Activated effector memory CD4-positive, alpha-beta T cell treated with Interleukin-2 at 50 U/mL for 16 hours (primary cell): ENCODE results near the gene BMAL1.
A peak's percentile ranks its signal among the peaks of the same experiment; 100 is the strongest.

Source experiments
- DNase-seq: peaks from one replicate; pipeline ENCODE4 v3.0.0-alpha.2; 2020

Gene BMAL1

DNA sequence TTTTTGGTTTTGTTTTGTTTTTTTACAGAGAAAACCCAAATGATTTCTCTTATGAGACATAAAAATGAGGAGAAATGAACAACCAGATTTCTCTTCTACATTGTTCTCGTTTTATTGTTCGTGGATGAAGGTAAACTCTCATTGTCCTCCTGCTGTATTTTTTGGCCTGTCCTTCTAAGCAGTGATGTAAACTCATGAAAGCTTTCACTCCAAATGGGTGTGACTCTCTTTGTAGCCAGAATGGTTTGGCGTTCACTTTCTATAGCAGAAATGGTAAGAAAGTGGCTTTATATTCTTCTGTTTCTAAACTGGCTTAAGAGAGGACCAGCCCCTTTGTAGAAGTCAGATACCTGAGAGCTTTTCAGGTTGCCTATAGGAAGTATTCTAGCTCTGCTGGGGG, 15.5 kb upstream of the BMAL1 start:
- no peak for DNase-seq

GRCh38 chr11:13268791-13269190, 8.8 kb upstream of the BMAL1 start:
- DNase-seq = no peak

- no peak for DNase-seq
Observed at GRCh38 chr11:13269775-13270174, 7.8 kb upstream of the BMAL1 start.

DNA sequence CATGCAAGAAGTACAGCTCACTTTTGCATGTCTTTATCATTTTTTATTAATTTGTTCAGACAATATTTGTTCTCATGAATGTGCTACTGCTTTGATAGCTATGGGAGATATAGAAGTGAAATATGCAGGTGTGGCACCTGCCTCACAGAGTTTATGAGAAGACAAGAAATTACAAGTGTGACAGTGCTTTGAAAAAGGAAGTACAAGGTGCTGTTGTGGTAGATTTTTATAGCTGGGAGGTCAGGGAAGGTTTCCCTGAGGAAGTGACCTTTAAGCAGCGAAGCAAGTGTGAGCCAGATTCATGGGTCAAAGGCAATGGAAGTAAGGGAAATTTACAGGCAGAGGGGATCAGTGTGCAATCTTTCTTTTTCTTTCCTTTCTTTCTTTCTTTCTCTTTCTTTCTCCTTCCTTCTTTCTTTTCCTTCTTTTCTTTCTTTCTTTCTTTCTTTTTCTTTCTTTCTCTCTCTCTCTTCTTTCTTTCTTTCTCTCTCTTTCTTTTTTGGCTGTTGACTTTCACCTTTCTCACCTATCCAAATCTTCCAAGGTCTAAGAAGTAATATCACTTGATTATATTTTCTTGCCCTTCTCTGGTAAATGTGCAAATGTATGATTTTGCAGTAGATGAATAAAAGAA, 6.4 kb upstream of the BMAL1 start:
- no peak for DNase-seq

DNA sequence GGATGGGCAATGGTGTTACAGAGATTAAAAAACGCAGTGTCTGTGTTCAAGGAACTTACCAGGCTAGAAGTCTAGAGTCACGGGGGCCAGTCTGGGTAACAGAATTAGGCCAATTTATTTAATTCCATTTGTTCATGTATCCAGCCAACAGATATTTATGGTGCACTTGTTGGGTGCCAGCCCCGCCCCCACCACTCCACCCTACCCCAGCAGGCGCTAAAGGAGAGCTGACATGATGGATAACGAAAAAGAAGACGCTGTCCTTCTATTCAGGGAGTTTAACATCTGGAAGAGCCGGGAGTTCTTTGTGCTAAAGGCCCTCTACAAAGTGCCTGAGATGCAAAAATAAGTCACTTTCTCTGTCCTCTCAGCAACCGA, 1.1 kb upstream of the BMAL1 start:
- DNase-seq = no peak

DNA sequence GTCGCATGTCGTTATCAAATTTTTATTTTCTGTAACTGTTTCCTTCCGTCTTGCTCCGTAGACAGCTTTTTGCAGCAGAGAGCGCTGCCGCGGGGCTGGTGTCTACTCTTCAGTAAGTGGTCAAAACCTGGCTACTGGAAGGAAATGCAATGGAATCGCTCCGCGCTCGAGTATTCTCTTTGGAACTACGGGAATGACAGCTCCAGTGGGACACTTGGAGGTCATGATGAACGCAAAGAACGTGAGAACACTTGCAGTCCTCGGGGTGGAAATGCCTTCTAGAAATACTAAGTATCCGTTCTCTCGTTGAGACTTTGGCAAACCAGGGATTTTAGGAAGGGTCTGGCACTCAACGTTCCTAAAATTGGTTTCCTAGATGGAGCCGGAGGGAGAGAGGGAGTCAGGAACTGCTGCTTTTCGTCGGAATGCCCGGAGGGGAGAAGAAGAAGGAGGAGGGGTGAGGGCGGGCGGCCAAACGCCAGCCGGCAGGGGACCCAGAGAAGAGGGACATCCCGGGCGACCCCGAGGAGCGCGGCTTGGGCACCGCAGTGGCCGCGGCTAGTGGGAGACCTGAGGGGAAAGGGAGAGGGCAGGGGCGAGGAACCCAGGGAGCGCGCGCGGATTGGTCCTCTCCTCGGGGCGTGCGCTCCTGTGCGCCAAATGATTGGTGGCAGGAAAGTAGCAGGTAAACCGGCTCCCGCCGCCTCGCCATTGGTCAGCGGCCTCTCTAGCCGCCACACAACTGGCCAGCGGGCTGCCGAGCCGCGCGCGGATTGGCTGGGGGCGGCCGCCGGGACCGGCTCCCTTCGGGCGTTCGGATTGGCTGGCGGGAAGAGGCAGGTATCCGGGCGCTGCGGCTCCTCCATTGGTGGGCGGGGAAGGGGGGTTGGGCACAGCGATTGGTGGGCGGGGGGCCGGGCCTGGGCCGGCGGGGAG, 490 bp upstream of the BMAL1 start:
- peak; percentile 97 for DNase-seq

DNA sequence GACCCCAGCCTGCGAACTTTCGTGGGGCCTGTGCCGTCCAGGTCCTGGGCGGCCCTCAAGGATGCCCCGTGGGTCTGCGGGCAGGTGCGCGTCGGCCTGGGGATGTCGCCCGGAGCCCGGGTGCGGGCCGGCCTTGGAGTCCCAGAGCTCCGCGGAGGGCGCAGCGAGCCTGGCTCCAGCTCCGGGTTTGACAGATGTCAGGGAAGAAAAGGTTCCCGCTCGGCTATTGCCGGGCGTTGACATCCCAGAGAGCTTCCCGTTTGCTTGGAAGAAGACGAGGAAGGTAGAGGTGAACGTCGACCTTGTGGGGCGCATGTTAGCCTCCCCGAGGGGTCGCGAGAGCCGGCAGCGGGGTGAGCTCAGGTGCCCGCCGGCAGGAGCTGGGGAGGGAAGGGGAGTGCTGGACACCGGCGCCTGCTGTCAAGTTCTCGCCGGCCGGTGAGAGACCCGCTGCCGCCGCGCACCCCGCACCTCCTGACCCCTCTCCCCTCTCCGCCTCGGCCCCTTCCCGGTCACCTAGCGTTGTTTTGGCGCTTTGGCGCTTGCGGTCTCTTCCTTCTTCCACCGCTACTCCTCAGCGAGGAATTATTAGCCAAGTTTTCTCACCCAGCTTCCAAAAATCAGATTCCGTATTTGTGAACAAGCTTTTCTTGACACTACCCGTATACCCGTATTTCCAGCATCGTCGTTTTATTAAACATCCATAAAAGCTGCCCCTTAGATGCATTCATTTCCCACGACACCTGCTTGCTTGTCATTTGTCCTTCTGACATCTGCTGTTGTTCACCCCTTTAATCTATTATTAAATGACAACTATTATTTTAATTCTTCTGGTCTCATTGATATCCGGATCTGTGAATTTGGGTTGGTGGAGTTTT, 1.3 kb downstream of the BMAL1 start:
- no peak for DNase-seq

- no peak for DNase-seq
Observed at GRCh38 chr11:13279487-13279834, 1.9 kb downstream of the BMAL1 start.

DNA sequence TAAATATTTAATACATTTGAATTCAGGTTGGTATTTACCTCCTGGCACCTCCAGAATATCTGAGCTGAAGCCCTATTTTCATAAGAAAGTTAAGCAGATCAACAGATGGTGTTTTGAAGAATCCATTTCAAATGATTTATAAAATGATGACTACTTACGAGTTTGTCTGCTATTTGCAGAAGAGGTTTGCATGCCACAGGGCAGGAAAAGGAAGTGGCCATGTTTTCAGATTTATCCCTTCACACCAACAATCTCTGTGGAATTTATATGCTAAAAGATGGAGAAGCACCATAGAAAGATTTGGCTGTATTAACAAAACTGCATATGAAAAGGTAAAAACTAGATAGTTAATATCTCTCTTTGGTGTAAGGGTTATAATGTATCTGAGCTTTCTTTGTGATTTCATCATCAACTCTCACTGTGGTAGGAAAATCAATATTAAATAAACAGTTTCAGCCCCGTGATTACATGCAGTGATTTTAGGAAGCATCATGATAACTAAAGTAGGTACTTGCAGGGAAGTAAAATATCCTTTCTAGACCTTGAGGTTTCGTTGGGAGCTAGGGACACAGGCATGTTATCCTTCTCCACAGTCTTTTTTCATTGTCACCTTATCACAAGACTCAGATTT, 2.6 kb downstream of the BMAL1 start:
- no peak for DNase-seq

DNA sequence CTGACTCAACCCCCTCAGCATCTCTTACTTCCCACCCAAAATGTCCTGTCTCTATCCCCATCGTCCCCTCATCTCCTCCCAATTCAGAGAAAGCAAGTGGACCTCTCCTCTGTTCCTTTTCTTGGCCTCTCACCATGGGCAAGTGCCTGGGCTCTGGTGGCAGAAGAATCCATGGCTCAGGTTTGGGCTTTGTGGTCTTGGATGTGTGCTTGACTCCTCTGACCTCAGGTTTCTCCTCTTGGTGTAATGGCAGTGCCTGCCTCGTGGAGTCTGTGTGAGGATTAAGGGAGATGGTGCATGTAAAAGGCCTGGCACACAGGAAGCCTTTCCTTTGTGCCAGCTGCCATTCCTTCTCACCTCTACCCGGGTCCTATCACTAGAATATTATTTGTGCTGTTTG, 3.2 kb downstream of the BMAL1 start:
- no peak for DNase-seq

DNA sequence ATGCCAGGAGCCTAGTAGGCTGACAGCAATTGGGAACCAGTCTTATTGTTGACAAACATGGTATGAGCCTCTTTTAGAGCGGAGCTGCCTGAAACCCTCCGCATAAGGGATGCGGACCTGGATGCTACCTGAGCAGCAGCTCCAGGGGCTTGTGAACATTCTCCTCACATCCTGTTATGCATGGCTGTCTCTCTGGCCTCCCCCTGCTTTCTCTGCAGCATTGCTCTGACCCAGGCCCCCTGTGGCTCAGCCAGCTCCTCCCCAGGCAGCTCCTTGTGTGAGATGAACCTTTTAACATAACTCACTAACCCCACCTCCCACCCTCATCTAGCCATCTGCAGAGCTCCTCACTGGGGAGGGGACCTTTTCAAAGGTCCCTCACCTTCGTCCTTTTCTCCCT, 6.0 kb downstream of the BMAL1 start:
- DNase-seq = no peak

- DNase-seq = no peak
Observed at GRCh38 chr11:13284776-13285588, 7.4 kb downstream of the BMAL1 start.

GRCh38 chr11:13286279-13286821, 8.8 kb downstream of the BMAL1 start:
- no peak for DNase-seq

- no peak for DNase-seq
Observed at GRCh38 chr11:13287036-13287435, 9.4 kb downstream of the BMAL1 start.

- no peak for DNase-seq
Observed at GRCh38 chr11:13287681-13288080, 10.1 kb downstream of the BMAL1 start.

GRCh38 chr11:13288375-13289029, 10.9 kb downstream of the BMAL1 start:
- DNase-seq = no peak

GRCh38 chr11:13289081-13289480, 11.5 kb downstream of the BMAL1 start:
- no peak for DNase-seq

DNA sequence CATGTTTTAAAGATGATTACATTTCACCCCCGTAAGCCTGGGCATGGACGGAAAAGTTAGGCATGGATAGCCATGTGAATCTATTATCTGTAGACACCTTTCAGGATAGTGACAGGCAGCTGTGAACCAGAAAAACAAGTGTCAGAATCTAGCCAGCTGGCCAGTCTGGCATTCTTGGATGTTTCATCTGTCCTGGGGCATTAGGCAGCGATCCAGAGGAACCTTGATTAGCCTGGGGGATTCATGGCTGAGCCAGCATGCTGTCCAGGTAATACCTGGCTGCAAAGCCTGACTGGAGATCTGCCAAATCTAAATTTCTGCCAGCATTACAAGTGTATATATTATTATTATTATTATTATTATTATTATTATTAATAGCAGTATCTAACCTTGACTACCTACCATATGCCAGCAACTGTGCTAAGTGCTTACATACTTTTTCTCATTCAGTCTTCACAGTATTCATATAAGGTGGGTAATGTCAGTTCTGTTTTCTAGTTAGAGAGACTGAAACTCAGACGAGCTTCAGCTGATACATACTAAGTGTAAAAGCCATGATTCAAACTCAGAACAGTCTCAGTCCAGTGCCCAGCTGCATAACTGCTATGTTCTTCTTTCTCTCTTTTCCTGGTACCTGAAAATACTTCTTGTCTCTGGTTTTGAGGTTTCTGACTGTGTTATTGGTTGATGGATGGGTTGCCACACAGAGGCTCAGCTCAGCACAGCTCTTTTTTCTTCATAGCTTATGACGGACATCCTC, 12.8 kb downstream of the BMAL1 start:
- DNase-seq = no peak

GRCh38 chr11:13291361-13291760, 13.8 kb downstream of the BMAL1 start:
- no peak for DNase-seq

- no peak for DNase-seq
Observed at GRCh38 chr11:13291800-13292199, 14.2 kb downstream of the BMAL1 start.

GRCh38 chr11:13292970-13293369, 15.4 kb downstream of the BMAL1 start:
- DNase-seq = no peak
